Ishikawa (cell line): ENCODE measurements around the gene SLC24A4.

ENCODE experiments used
- CEBPB ChIP-seq: IDR thresholded peaks from 2 replicates; pipeline ENCODE4 v1.6.1; 2012
- CREB1 ChIP-seq: IDR thresholded peaks from 2 replicates; pipeline ENCODE4 v1.6.1; 2012; ENCODE audit warnings: low read depth
- EGR1 ChIP-seq: IDR thresholded peaks from 2 replicates; pipeline ENCODE4 v1.6.1; 2012
- EP300 ChIP-seq: IDR thresholded peaks from 2 replicates; pipeline ENCODE4 v1.6.1; 2012; ENCODE audit warnings: borderline replicate concordance
- FOXM1 ChIP-seq: IDR thresholded peaks from 2 replicates; pipeline ENCODE4 v1.6.1; 2012; ENCODE audit warnings: low read depth, borderline replicate concordance
- RAD21 ChIP-seq: IDR thresholded peaks from 2 replicates; pipeline ENCODE4 v1.6.1; 2012; ENCODE audit warnings: low read depth
- TAF1 ChIP-seq: IDR thresholded peaks from 2 replicates; pipeline ENCODE4 v1.6.1; 2012; ENCODE audit warnings: low read depth, mild to moderate bottlenecking
- TEAD4 ChIP-seq: IDR thresholded peaks from 2 replicates; pipeline ENCODE4 v1.6.1; 2012
- YY1 ChIP-seq: IDR thresholded peaks from 2 replicates; pipeline ENCODE4 v1.6.1; 2012; ENCODE audit warnings: low read depth
- ZBTB7A ChIP-seq: IDR thresholded peaks from 2 replicates; pipeline ENCODE4 v1.6.1; 2012; ENCODE audit warnings: low read depth
- TF ChIP-seq, protein P1 (sequence below): IDR thresholded peaks from 2 replicates; pipeline ENCODE4 v1.6.1; 2012
- TF ChIP-seq, protein P2 (sequence below): IDR thresholded peaks from 2 replicates; pipeline ENCODE4 v1.6.1; 2012; ENCODE audit warnings: low read depth, mild to moderate bottlenecking

GRCh38 chr14:92447416-92448197 is 124.6 kb downstream of the SLC24A4 start:
- TF ChIP-seq, protein P1, sequence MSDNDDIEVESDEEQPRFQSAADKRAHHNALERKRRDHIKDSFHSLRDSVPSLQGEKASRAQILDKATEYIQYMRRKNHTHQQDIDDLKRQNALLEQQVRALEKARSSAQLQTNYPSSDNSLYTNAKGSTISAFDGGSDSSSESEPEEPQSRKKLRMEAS, result no peak
- no peak for TF ChIP-seq CEBPB
- no peak for TF ChIP-seq TAF1
- TF ChIP-seq RAD21, result no peak
- no peak for TF ChIP-seq TEAD4
- no peak for TF ChIP-seq EP300
- TF ChIP-seq CREB1, result no peak
- no peak for TF ChIP-seq FOXM1
- TF ChIP-seq, protein P2, sequence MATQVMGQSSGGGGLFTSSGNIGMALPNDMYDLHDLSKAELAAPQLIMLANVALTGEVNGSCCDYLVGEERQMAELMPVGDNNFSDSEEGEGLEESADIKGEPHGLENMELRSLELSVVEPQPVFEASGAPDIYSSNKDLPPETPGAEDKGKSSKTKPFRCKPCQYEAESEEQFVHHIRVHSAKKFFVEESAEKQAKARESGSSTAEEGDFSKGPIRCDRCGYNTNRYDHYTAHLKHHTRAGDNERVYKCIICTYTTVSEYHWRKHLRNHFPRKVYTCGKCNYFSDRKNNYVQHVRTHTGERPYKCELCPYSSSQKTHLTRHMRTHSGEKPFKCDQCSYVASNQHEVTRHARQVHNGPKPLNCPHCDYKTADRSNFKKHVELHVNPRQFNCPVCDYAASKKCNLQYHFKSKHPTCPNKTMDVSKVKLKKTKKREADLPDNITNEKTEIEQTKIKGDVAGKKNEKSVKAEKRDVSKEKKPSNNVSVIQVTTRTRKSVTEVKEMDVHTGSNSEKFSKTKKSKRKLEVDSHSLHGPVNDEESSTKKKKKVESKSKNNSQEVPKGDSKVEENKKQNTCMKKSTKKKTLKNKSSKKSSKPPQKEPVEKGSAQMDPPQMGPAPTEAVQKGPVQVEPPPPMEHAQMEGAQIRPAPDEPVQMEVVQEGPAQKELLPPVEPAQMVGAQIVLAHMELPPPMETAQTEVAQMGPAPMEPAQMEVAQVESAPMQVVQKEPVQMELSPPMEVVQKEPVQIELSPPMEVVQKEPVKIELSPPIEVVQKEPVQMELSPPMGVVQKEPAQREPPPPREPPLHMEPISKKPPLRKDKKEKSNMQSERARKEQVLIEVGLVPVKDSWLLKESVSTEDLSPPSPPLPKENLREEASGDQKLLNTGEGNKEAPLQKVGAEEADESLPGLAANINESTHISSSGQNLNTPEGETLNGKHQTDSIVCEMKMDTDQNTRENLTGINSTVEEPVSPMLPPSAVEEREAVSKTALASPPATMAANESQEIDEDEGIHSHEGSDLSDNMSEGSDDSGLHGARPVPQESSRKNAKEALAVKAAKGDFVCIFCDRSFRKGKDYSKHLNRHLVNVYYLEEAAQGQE, result no peak
- no peak for TF ChIP-seq YY1
- no peak for TF ChIP-seq EGR1
- TF ChIP-seq ZBTB7A, result no peak
